Measurements from ENCODE around the gene CIZ1. TPM values are rescaled to one million over a fixed set of nuclear protein-coding genes. Genes with fewer than 3 reads are reported as not detected.

Gene CIZ1
- total and polyA plus RNA-seq, 4 donors, result 18.5 to 157 (median 90.8) TPM

GRCh38 chr9:128153947-128154695 is 37.3 kb downstream of the CIZ1 start:
- no peaks in the 10 kb centered on the region for H3K36me3 ChIP-seq (ENCODE audit: control insufficient read depth, insufficient read depth, low read length)
- no peak overlapping the region for H3K27ac ChIP-seq (ENCODE audit: low read depth, low read length)
- no peaks in the 10 kb centered on the region for H3K9me3 ChIP-seq (ENCODE audit: control insufficient read depth, insufficient read depth, low read length)
- H3K4me3 ChIP-seq (ENCODE audit: low read depth, low read length), result no peak overlapping the region
- H3K27me3 ChIP-seq (ENCODE audit: control insufficient read depth, insufficient read depth, low read length), result no peaks in the 10 kb centered on the region
- DNase-seq (ENCODE audit: low read depth in 4 of 6, low spot score in 6 of 6), result no peak
- 86% methylated on average over 7 of the region's 13 CpGs for WGBS (ENCODE audit: insufficient coverage)
- H3K4me1 ChIP-seq (ENCODE audit: control insufficient read depth, insufficient read depth, low read length), result peaks cover 6% of the 10 kb centered on the region

GRCh38 chr9:128153060-128153946 is 38.1 kb downstream of the CIZ1 start:
- Histone ChIP-seq H3K4me1 (ENCODE audit: control insufficient read depth, insufficient read depth, low read length) (peaks cover 14% of the 10 kb centered on the region), H3K27me3 (ENCODE audit: control insufficient read depth, insufficient read depth, low read length) (no peaks in the 10 kb centered on the region), H3K36me3 (ENCODE audit: control insufficient read depth, insufficient read depth, low read length) (no peaks in the 10 kb centered on the region), H3K9me3 (ENCODE audit: control insufficient read depth, insufficient read depth, low read length) (no peaks in the 10 kb centered on the region), H3K27ac (ENCODE audit: low read depth, low read length) (no peak overlapping the region), H3K4me3 (ENCODE audit: low read depth, low read length) (no peak overlapping the region)
- DNase-seq (ENCODE audit: low read depth in 4 of 6, low spot score in 6 of 6), result no peak
- 74% methylated on average over 18 of the region's 26 CpGs for WGBS (ENCODE audit: insufficient coverage)

- H3K27me3 ChIP-seq (ENCODE audit: control insufficient read depth, insufficient read depth, low read length), result no peaks in the 10 kb centered on the region
- no peak overlapping the region for H3K4me3 ChIP-seq (ENCODE audit: low read depth, low read length)
- no peaks in the 10 kb centered on the region for H3K36me3 ChIP-seq (ENCODE audit: control insufficient read depth, insufficient read depth, low read length)
- no peaks in the 10 kb centered on the region for H3K9me3 ChIP-seq (ENCODE audit: control insufficient read depth, insufficient read depth, low read length)
- 92% methylated on average over 11 of the region's 13 CpGs for WGBS (ENCODE audit: insufficient coverage)
- peaks cover 17% of the 10 kb centered on the region for H3K4me1 ChIP-seq (ENCODE audit: control insufficient read depth, insufficient read depth, low read length)
- no peak overlapping the region for H3K27ac ChIP-seq (ENCODE audit: low read depth, low read length)
- DNase-seq (ENCODE audit: low read depth in 4 of 6, low spot score in 6 of 6), result no peak
Measured at GRCh38 chr9:128152133-128153059, 39.0 kb downstream of the CIZ1 start.

- Histone ChIP-seq H3K27me3 (ENCODE audit: control insufficient read depth, insufficient read depth, low read length) (no peaks in the 10 kb centered on the region), H3K36me3 (ENCODE audit: control insufficient read depth, insufficient read depth, low read length) (no peaks in the 10 kb centered on the region), H3K9me3 (ENCODE audit: control insufficient read depth, insufficient read depth, low read length) (no peaks in the 10 kb centered on the region), H3K4me3 (ENCODE audit: low read depth, low read length) (no peak overlapping the region), H3K27ac (ENCODE audit: low read depth, low read length) (no peak overlapping the region), H3K4me1 (ENCODE audit: control insufficient read depth, insufficient read depth, low read length) (peaks cover 17% of the 10 kb centered on the region)
- DNase-seq (ENCODE audit: low read depth in 4 of 6, low spot score in 6 of 6), result no peak
- WGBS (ENCODE audit: insufficient coverage), result 94% methylated on average over 11 of the region's 18 CpGs
Measured at GRCh38 chr9:128151309-128152132, 39.9 kb downstream of the CIZ1 start.

- Histone ChIP-seq H3K27ac (ENCODE audit: low read depth, low read length) (no peak overlapping the region), H3K4me1 (ENCODE audit: control insufficient read depth, insufficient read depth, low read length) (peaks cover 17% of the 10 kb centered on the region), H3K4me3 (ENCODE audit: low read depth, low read length) (no peak overlapping the region), H3K27me3 (ENCODE audit: control insufficient read depth, insufficient read depth, low read length) (no peaks in the 10 kb centered on the region), H3K36me3 (ENCODE audit: control insufficient read depth, insufficient read depth, low read length) (no peaks in the 10 kb centered on the region), H3K9me3 (ENCODE audit: control insufficient read depth, insufficient read depth, low read length) (no peaks in the 10 kb centered on the region)
- DNase-seq (ENCODE audit: low read depth in 4 of 6, low spot score in 6 of 6), result no peak
- 58% methylated on average over 19 of the region's 19 CpGs for WGBS (ENCODE audit: insufficient coverage)
Measured at GRCh38 chr9:128150594-128151308, 40.6 kb downstream of the CIZ1 start.

- H3K4me3 ChIP-seq (ENCODE audit: low read depth, low read length), result no peak overlapping the region
- H3K27ac ChIP-seq (ENCODE audit: low read depth, low read length), result no peak overlapping the region
- DNase-seq (ENCODE audit: low read depth in 4 of 6, low spot score in 6 of 6), result no peak
- no peaks in the 10 kb centered on the region for H3K9me3 ChIP-seq (ENCODE audit: control insufficient read depth, insufficient read depth, low read length)
- H3K36me3 ChIP-seq (ENCODE audit: control insufficient read depth, insufficient read depth, low read length), result no peaks in the 10 kb centered on the region
- 63% methylated on average over 6 of the region's 11 CpGs for WGBS (ENCODE audit: insufficient coverage)
- no peaks in the 10 kb centered on the region for H3K27me3 ChIP-seq (ENCODE audit: control insufficient read depth, insufficient read depth, low read length)
- peaks cover 17% of the 10 kb centered on the region for H3K4me1 ChIP-seq (ENCODE audit: control insufficient read depth, insufficient read depth, low read length)
Measured at GRCh38 chr9:128149951-128150593, 41.3 kb downstream of the CIZ1 start.

- H3K27ac ChIP-seq (ENCODE audit: low read depth, low read length), result no peak within 1 kb of the TSS
- WGBS (ENCODE audit: insufficient coverage), result 65% methylated on average over 9 of the region's 9 CpGs
- H3K4me3 ChIP-seq (ENCODE audit: low read depth, low read length), result no peak within 1 kb of the TSS
- H3K27me3 ChIP-seq (ENCODE audit: control insufficient read depth, insufficient read depth, low read length), result no peaks in the 10 kb centered on the region
- H3K9me3 ChIP-seq (ENCODE audit: control insufficient read depth, insufficient read depth, low read length), result no peaks in the 10 kb centered on the region
- no peaks in the 10 kb centered on the region for H3K36me3 ChIP-seq (ENCODE audit: control insufficient read depth, insufficient read depth, low read length)
- no peak for DNase-seq (ENCODE audit: low read depth in 4 of 6, low spot score in 6 of 6)
- peaks cover 17% of the 10 kb centered on the region for H3K4me1 ChIP-seq (ENCODE audit: control insufficient read depth, insufficient read depth, low read length)
Measured at GRCh38 chr9:128149001-128149701, 42.2 kb downstream of the CIZ1 start, which contains the start of gene LCN2. Gene LCN2 (plus strand): TSS chr9:128149453. CDS start chr9:128149526, 73 bp downstream.

Measured in spinal cord (tissue), 10 donors.